Stimulated activated CD8-positive, alpha-beta memory T cell treated with anti-CD3 and anti-CD28 coated beads, Interleukin-15, amount 100 ng/mL, for 48 hours (primary cell): ENCODE results near the gene KANTR.
"Not testable (repeated sequence)": the region's sequence is repeated elsewhere in the genome, so short reads cannot be mapped to it uniquely, and the experiment has no call there.

ENCODE experiments used
- DNase-seq, 2 donors: peaks; one replicate each; pipeline ENCODE4 v3.0.0-alpha.2; 2020; ENCODE audit warnings: low read depth in 2 of 2

KANTR gene

DNA sequence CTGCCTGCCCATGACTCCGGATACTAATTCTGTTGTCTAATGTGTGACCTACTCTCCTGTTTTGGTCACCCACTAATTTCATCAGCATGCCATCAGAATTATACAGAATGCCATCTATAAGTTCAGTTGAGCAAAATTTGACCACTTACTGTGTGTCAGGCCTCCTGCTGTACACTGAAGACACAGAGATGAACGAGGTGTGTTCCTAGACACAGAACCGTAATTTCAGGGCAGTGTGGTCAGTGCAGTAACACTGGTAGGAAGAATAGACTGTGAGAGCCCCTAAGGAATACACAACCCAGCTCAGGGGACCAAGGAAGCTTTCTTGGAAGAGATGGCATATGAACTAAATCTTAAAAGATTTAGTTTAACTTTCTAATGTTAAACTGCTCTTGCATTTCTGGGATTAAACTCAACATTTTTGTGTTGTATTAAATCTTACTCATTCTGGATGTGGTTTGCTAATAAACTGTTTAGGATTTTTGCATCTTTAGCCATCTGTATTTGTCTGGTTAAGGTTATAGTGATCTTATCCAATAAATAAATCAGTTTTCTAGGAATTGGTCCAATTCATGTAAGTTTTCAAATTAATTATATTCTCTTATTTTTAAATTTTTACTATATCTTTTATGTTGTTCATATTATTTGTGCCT lies 34.3 kb downstream of the KANTR start:
- no peak for DNase-seq

- DNase-seq = no peak
Measured at GRCh38 chrX:53133400-53133799, 39.5 kb downstream of the KANTR start.

- DNase-seq = no peak
Measured at GRCh38 chrX:53135581-53135980, 41.6 kb downstream of the KANTR start.

DNA sequence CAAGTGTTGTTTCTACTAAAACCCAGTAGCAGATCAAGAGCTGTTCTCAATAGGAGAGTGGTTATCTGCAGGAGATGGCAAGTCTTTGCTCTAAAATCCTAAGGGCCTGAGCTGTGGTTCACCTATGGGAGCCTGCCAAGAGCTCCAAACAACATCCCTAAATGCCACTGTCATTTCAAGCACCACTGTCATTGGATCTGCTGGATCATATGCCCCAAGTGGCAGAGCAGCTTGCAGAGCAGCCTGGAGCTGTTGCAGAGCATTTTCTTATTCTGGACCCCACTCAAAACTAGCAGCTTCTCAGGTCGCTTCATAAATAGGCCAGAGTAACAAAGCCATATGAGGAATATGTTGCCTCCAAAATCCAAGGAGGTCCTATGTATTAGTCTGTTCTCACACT lies 59.6 kb downstream of the KANTR start:
- no peak for DNase-seq

- DNase-seq = no peak
Measured at GRCh38 chrX:53155512-53156206, 61.7 kb downstream of the KANTR start.

- DNase-seq = no peak
Measured at GRCh38 chrX:53156207-53156596, 62.3 kb downstream of the KANTR start.

GRCh38 chrX:53159184-53159583 lies 65.2 kb downstream of the KANTR start:
- DNase-seq = no peak

GRCh38 chrX:53160297-53160983 lies 66.5 kb downstream of the KANTR start:
- no peak for DNase-seq

DNA sequence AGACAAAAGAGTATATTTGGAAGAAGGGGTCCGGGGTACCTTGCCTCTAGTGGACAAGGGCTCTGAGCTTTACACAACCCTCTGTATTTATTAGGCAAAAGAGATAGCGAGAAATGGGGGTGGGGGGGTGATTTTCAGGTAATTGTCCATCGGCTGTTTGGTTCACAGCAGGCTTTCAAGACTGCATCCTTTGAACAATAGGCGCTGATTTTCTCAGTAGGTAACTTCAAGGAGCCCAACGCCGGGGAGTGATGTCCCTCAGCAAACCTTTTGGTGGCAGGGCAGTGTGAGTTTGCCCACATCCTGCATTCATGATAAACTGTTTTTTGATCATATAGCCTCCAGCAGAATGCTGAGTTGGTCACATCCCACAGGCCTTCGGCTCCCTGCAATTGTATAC lies 69.5 kb downstream of the KANTR start:
- no peak for DNase-seq

DNA sequence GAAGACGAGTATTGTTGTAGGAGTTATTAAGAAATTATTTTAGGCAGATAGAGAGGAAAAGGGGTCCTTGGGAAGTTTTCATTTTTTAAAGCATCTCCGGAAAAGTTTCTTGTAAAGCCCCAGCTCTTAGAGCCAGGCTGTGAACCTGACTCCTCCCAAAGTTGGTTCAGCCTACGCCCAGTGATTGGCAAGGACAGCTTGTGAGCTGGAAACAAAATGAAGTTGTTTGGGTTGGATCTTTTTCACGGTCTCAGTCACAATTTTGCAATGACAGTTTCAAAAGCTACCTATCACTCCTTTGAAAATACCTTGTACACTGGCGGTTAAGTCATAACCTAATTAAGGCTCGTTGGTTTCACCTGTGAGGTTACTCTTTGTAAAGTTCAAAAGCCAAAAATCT lies 70.6 kb downstream of the KANTR start:
- DNase-seq = not testable (repeated sequence)

DNA sequence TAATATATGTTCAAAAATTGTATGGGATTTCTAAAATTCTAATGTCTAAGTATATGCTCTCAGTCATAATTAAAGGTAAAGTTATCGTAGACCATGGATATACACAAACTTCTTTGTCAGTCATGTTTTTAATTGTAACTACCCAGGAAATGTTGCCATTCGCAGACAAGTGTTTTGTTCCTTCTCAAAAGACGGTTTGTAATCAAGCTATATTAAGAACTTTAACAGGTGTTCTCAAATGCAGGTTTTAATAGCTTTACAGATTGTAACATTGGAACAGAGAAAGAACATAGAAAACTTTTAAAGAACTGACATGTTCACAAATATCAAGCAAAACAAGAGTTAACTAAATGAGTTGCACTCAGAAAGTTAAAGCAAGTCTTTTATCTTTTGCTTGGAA lies 72.2 kb downstream of the KANTR start:
- DNase-seq = no peak

GRCh38 chrX:53171356-53171755 lies 77.4 kb downstream of the KANTR start:
- no peak for DNase-seq
